CD4-positive, alpha-beta T cell treated with Interleukin-15 for 4 hours (primary cell): ENCODE measurements around the gene NPSR1.
"Not testable (repeated sequence)": the region's sequence is repeated elsewhere in the genome, so short reads cannot be mapped to it uniquely, and the experiment has no call there.

Experiments
- DNase-seq: peaks from one replicate; pipeline ENCODE4 v3.0.0-alpha.2; 2020; ENCODE audit warnings: low spot score

Gene NPSR1

GRCh38 chr7:34657632-34658268 lies at the start of gene NPSR1:
Gene NPSR1, plus strand, starts transcription at chr7:34658218. Its CDS starts 195 bp downstream, at chr7:34658413.
- DNase-seq = no peak

GRCh38 chr7:34612661-34613060 lies 45.4 kb upstream of the NPSR1 start:
- DNase-seq = no peak

- DNase-seq = no peak
Observed at GRCh38 chr7:34620425-34620824, 37.6 kb upstream of the NPSR1 start.

GRCh38 chr7:34622182-34622581 lies 35.8 kb upstream of the NPSR1 start:
- DNase-seq = no peak

GRCh38 chr7:34622771-34623250 lies 35.2 kb upstream of the NPSR1 start:
- DNase-seq = no peak

- not testable (repeated sequence) for DNase-seq
Observed at GRCh38 chr7:34628618-34629017, 29.4 kb upstream of the NPSR1 start.

GRCh38 chr7:34652809-34653208 lies 5.2 kb upstream of the NPSR1 start:
- no peak for DNase-seq

- DNase-seq = no peak
Observed at GRCh38 chr7:34653787-34654186, 4.2 kb upstream of the NPSR1 start.

GRCh38 chr7:34655384-34655783 lies 2.6 kb upstream of the NPSR1 start:
- DNase-seq = no peak

GRCh38 chr7:34656041-34656440 lies 2.0 kb upstream of the NPSR1 start:
- DNase-seq = no peak

- DNase-seq = no peak
Observed at GRCh38 chr7:34659472-34660075, 1.6 kb downstream of the NPSR1 start.

GRCh38 chr7:34662058-34662708 lies 4.2 kb downstream of the NPSR1 start:
- no peak for DNase-seq

GRCh38 chr7:34664755-34665154 lies 6.7 kb downstream of the NPSR1 start:
- no peak for DNase-seq

GRCh38 chr7:34672430-34672829 lies 14.4 kb downstream of the NPSR1 start:
- no peak for DNase-seq

- DNase-seq = no peak
Observed at GRCh38 chr7:34673066-34673465, 15.0 kb downstream of the NPSR1 start.

GRCh38 chr7:34675749-34676374 lies 17.8 kb downstream of the NPSR1 start:
- DNase-seq = peak; percentile 11

GRCh38 chr7:34677491-34677890 lies 19.5 kb downstream of the NPSR1 start:
- no peak for DNase-seq

- DNase-seq = no peak
Observed at GRCh38 chr7:34687529-34687928, 29.5 kb downstream of the NPSR1 start.

GRCh38 chr7:34696415-34696814 lies 38.4 kb downstream of the NPSR1 start:
- no peak for DNase-seq

- DNase-seq = no peak
Observed at GRCh38 chr7:34709771-34710170, 51.8 kb downstream of the NPSR1 start.

- DNase-seq = no peak
Observed at GRCh38 chr7:34718867-34719266, 60.8 kb downstream of the NPSR1 start.

GRCh38 chr7:34719636-34720035 lies 61.6 kb downstream of the NPSR1 start:
- no peak for DNase-seq

GRCh38 chr7:34720289-34720688 lies 62.3 kb downstream of the NPSR1 start:
- DNase-seq = no peak
